Activated CD4-positive, alpha-beta T cell treated with anti-CD3 and anti-CD28 coated beads, Interleukin-2, amount 10 ng/mL, durations not matched to agents 7 days and 5 days (primary cell): ENCODE measurements around the gene MDFIC. TPM values are rescaled to one million over a fixed set of nuclear protein-coding genes. Genes with fewer than 3 reads are reported as not detected.

ENCODE experiments used
- CTCF ChIA-PET: fragments of 350-600 bp; sonication (Branson Sonifier 250); formaldehyde crosslinking; loops from one replicate; lab custom pipeline; 2021; ENCODE audit warnings: antibody characterized with exemption; lab: Charles Lee
- POLR2A ChIA-PET: fragments of 350-600 bp; sonication (Branson Sonifier 250); formaldehyde crosslinking; loops from one replicate; lab custom pipeline; 2021; ENCODE audit warnings: antibody characterized with exemption; lab: Charles Lee
- DNase-seq: peaks from one replicate; pipeline ENCODE4 v3.0.0-alpha.2; 2020
- H3K27ac Mint-ChIP-seq: one replicate; pipeline ENCODE4 v1.8.0; 2021; ENCODE audit warnings: mild to moderate bottlenecking, moderate library complexity, mixed read lengths
- H3K27me3 Mint-ChIP-seq: one replicate; pipeline ENCODE4 v1.8.0; 2021; ENCODE audit warnings: mixed read lengths
- H3K36me3 Mint-ChIP-seq: one replicate; pipeline ENCODE4 v1.8.0; 2021; ENCODE audit warnings: low read depth, mixed read lengths
- H3K4me1 Mint-ChIP-seq: one replicate; pipeline ENCODE4 v1.8.0; 2021; ENCODE audit warnings: mixed read lengths
- H3K4me3 Mint-ChIP-seq: one replicate; pipeline ENCODE4 v1.8.0; 2021; ENCODE audit warnings: mild to moderate bottlenecking, moderate library complexity, mixed read lengths
- H3K9me3 Mint-ChIP-seq: one replicate; pipeline ENCODE4 v1.8.0; 2021; ENCODE audit warnings: mixed read lengths
- total RNA-seq, 2 experiments: library from RNA; stranded (reverse); gene quantifications; one replicate each; pipeline ENCODE4 v1.2.3, GENCODE V29; 2021

The MDFIC gene
- total RNA-seq, 2 experiments from 2014 or later, result 75.4 to 91.2 TPM

GRCh38 chr7:115066050-115066449, 144.2 kb downstream of the MDFIC start:
- Mint-ChIP-seq H3K27ac (no peak overlapping the region), H3K4me3 (no peak overlapping the region), H3K4me1 (peaks cover 4% of the 10 kb centered on the region), H3K9me3 (no peaks in the 10 kb centered on the region), H3K27me3 (peaks cover 1% of the 10 kb centered on the region), H3K36me3 (no peaks in the 10 kb centered on the region)
- ChIA-PET POLR2A (no interaction called here), CTCF (no interaction called here)
- no peak for DNase-seq

- H3K36me3 Mint-ChIP-seq, result no peaks in the 10 kb centered on the region
- no peak overlapping the region for H3K4me3 Mint-ChIP-seq
- H3K27me3 Mint-ChIP-seq, result peaks cover 1% of the 10 kb centered on the region
- DNase-seq, result no peak
- no peaks in the 10 kb centered on the region for H3K9me3 Mint-ChIP-seq
- ChIA-PET POLR2A (no interaction called here), CTCF (no interaction called here)
- peaks cover 4% of the 10 kb centered on the region for H3K4me1 Mint-ChIP-seq
- no peak overlapping the region for H3K27ac Mint-ChIP-seq
Observed at GRCh38 chr7:115066634-115067033, 144.7 kb downstream of the MDFIC start.

- Mint-ChIP-seq H3K4me1 (peaks cover 4% of the 10 kb centered on the region), H3K9me3 (no peaks in the 10 kb centered on the region), H3K36me3 (no peaks in the 10 kb centered on the region), H3K27me3 (peaks cover 1% of the 10 kb centered on the region), H3K27ac (no peak overlapping the region), H3K4me3 (no peak overlapping the region)
- DNase-seq, result no peak
- POLR2A ChIA-PET, result no interaction called here
- CTCF ChIA-PET, result interaction anchor here (1.1 kb wide), 1 partner anchor 18 kb away, joined by 3 read pairs; no protein-coding TSS in a partner anchor
Observed at GRCh38 chr7:115068220-115068619, 146.3 kb downstream of the MDFIC start.
